ENCODE measurements around the gene UBE2F. TPM values are rescaled to one million over a fixed set of nuclear protein-coding genes. Genes with fewer than 3 reads are reported as not detected.

UBE2F gene
- total and polyA plus RNA-seq, 2 of the 4 experiments (the other 2 are of a cell fraction): 44.6 to 59.8 TPM

DNA sequence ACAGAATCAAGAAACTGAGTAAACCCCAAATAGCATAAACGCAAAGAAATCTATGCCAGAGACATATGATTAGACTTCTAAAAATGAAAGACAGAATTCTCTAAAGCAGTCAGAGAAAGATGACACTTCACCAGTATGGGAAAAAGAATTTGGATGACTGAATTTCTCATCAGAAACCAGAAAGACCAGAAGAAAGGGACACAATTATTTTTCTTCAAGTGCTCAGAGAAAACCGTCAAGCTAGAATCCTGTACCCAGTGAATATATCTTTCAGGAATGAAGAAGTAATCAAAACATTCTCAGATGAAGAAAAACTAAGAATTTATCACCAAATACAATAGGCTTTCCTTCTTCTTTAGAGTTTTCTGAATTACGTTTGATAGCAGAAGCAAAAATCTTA is 119.1 kb downstream of the UBE2F start:
- H3K79me1 ChIP-seq (ENCODE audit: low read depth in 1 of 2, low read length in 2 of 2): no peaks in the 10 kb centered on the region
- intact Hi-C loops (cut with micrococcal nuclease) (no loop called here), dilution Hi-C loops (cut with HindIII; ENCODE audit: low sequenced_read_pairs, unreplicated experiment) (no loop called here), in situ Hi-C loops (cut with MboI; ENCODE audit: low sequenced_read_pairs) (no loop called here)
- peaks cover 3% of the 10 kb centered on the region for H3K9me1 ChIP-seq (ENCODE audit: insufficient read depth, low read length)
- TF ChIP-seq MAFK (IDR thresholded peaks at IDR 0.05; ENCODE audit: low read depth, low read length) (no peak), CEBPB (IDR thresholded peaks at IDR 0.05; ENCODE audit: low read depth, low read length) (no peak), RCOR1 (IDR thresholded peaks at IDR 0.05; ENCODE audit: insufficient replicate concordance, low read length) (no peak), RFX5 (IDR thresholded peaks at IDR 0.05; ENCODE audit: low read depth, low read length) (no peak), FOS (IDR thresholded peaks at IDR 0.05; ENCODE audit: low read depth, low read length) (no peak), MXI1 (IDR thresholded peaks at IDR 0.05; ENCODE audit: borderline replicate concordance, low read depth, low read length) (no peak), BHLHE40 (IDR thresholded peaks at IDR 0.05; ENCODE audit: low read depth, low read length) (no peak), MAZ (IDR thresholded peaks at IDR 0.05; ENCODE audit: borderline replicate concordance, low read depth, low read length) (no peak), CHD1 (IDR thresholded peaks at IDR 0.05; ENCODE audit: low read depth, low read length) (no peak), POLR2A (IDR thresholded peaks at IDR 0.05; ENCODE audit: low read depth, low read length) (no peak), RAD21 (IDR thresholded peaks at IDR 0.05; ENCODE audit: low read length) (no peak), SMC3 (IDR thresholded peaks at IDR 0.05; ENCODE audit: low read depth, low read length) (no peak), NFE2L2 (IDR thresholded peaks at IDR 0.05; ENCODE audit: low read depth, low read length) (no peak)
- TF ChIP-seq, protein P1, sequence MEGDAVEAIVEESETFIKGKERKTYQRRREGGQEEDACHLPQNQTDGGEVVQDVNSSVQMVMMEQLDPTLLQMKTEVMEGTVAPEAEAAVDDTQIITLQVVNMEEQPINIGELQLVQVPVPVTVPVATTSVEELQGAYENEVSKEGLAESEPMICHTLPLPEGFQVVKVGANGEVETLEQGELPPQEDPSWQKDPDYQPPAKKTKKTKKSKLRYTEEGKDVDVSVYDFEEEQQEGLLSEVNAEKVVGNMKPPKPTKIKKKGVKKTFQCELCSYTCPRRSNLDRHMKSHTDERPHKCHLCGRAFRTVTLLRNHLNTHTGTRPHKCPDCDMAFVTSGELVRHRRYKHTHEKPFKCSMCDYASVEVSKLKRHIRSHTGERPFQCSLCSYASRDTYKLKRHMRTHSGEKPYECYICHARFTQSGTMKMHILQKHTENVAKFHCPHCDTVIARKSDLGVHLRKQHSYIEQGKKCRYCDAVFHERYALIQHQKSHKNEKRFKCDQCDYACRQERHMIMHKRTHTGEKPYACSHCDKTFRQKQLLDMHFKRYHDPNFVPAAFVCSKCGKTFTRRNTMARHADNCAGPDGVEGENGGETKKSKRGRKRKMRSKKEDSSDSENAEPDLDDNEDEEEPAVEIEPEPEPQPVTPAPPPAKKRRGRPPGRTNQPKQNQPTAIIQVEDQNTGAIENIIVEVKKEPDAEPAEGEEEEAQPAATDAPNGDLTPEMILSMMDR (conservative IDR thresholded peaks at IDR 0.05; ENCODE audit: low read depth, low read length): no peak
- TF ChIP-seq, protein P2, sequence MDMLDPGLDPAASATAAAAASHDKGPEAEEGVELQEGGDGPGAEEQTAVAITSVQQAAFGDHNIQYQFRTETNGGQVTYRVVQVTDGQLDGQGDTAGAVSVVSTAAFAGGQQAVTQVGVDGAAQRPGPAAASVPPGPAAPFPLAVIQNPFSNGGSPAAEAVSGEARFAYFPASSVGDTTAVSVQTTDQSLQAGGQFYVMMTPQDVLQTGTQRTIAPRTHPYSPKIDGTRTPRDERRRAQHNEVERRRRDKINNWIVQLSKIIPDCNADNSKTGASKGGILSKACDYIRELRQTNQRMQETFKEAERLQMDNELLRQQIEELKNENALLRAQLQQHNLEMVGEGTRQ (IDR thresholded peaks at IDR 0.05; ENCODE audit: low read depth, low read length): no peak
- TF ChIP-seq, protein P3, sequence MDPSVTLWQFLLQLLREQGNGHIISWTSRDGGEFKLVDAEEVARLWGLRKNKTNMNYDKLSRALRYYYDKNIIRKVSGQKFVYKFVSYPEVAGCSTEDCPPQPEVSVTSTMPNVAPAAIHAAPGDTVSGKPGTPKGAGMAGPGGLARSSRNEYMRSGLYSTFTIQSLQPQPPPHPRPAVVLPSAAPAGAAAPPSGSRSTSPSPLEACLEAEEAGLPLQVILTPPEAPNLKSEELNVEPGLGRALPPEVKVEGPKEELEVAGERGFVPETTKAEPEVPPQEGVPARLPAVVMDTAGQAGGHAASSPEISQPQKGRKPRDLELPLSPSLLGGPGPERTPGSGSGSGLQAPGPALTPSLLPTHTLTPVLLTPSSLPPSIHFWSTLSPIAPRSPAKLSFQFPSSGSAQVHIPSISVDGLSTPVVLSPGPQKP (IDR thresholded peaks at IDR 0.05; ENCODE audit: borderline replicate concordance, low read depth, low read length): no peak
- ATAC-seq (ENCODE audit: low read depth) (peak; percentile 57), DNase-seq (peak; percentile 16)
- no peak overlapping the region for H2BK120ac ChIP-seq (ENCODE audit: low read depth, low read length)
- H2AK9ac ChIP-seq (replicated peaks; ENCODE audit: low read depth, low read length, poor library complexity): no peak overlapping the region
- H4K5ac ChIP-seq (ENCODE audit: low read depth, low read length): no peak overlapping the region
- H4K20me1 ChIP-seq (ENCODE audit: insufficient read depth, low read length): no peaks in the 10 kb centered on the region; the same call in 1 of the 2 replicates
- H4K91ac ChIP-seq (ENCODE audit: insufficient read depth, low read depth, low read length): no peak overlapping the region
- no peaks in the 10 kb centered on the region for H3K4me1 ChIP-seq (ENCODE audit: control insufficient read depth, insufficient read depth, low read length)
- no peak overlapping the region for H3K56ac ChIP-seq (ENCODE audit: extremely low read depth, insufficient read depth, low read length)
- no peak overlapping the region for H3K23ac ChIP-seq (ENCODE audit: low read depth, low read length)
- no peak overlapping the region for H3K4me2 ChIP-seq (ENCODE audit: low read depth, low read length)
- H4K8ac ChIP-seq (ENCODE audit: low read depth in 2 of 2, low read length in 2 of 2): no peak overlapping the region
- H3K9ac ChIP-seq (ENCODE audit: low read depth, low read length): no peak overlapping the region
- H3K14ac ChIP-seq (replicated peaks; ENCODE audit: low read depth, low read length): no peak overlapping the region
- ChIA-PET POLR2A (ENCODE audit: unreplicated experiment) (no interaction called here), CTCF (interaction anchor here (0.6 kb wide), 1 partner anchor 230 kb away, joined by 4 read pairs; no protein-coding TSS in a partner anchor)
- no peaks in the 10 kb centered on the region for H3K27me3 ChIP-seq (ENCODE audit: control insufficient read depth, insufficient read depth, low read length)
- no TSS peak for BruUV-seq (replicated peaks)
- H2AK5ac ChIP-seq (ENCODE audit: low read depth, low read length): no peak overlapping the region
- H3K4ac ChIP-seq (ENCODE audit: low read depth, low read length): no peak overlapping the region
- no peak overlapping the region for H2BK5ac ChIP-seq (ENCODE audit: low read depth, low read length, poor library complexity, severe bottlenecking)
- no peak overlapping the region for H3K18ac ChIP-seq (ENCODE audit: low read depth, low read length)
- WGBS, 2 experiments (ENCODE audit: extremely low coverage in 2 of 2, insufficient read length in 1 of 2): no CpG with 5 or more reads among the region's 3 CpGs
- H3K27ac ChIP-seq (ENCODE audit: insufficient read depth, low read length): no peak overlapping the region
- no peak overlapping the region for H2AFZ ChIP-seq (replicated peaks; ENCODE audit: low read length, poor library complexity)
- no peak overlapping the region for H2BK20ac ChIP-seq (ENCODE audit: low read depth, low read length)
- no peaks in the 10 kb centered on the region for H3K9me3 ChIP-seq (ENCODE audit: control insufficient read depth, insufficient read depth, low read length)
- no peak overlapping the region for H3K4me3 ChIP-seq (ENCODE audit: insufficient read depth, low read depth, low read length)
- H3K36me3 ChIP-seq (ENCODE audit: control insufficient read depth, insufficient read depth, low read length): peaks cover 27% of the 10 kb centered on the region
- H2BK15ac ChIP-seq (ENCODE audit: low read depth, low read length): no peak overlapping the region
